HepG2 (cell line): Measurements from ENCODE around the gene CLPTM1. TPM values are rescaled to one million over a fixed set of nuclear protein-coding genes. Genes with fewer than 3 reads are reported as not detected.

Experiments
- AHR ChIP-seq: IDR thresholded peaks from 2 replicates; pipeline ENCODE4 v1.6.1; 2018; ENCODE audit warnings: missing genetic modification reagents, missing compliant biosample characterization
- CCAR2 ChIP-seq: fragments of 200-400 bp; formaldehyde crosslinking; optimal IDR thresholded peaks from 2 replicates; pipeline ENCODE3; 2018; ENCODE audit warnings: low read depth, mild to moderate bottlenecking, low read length, moderate library complexity
- MLXIP ChIP-seq: sonication (generic); formaldehyde crosslinking; IDR thresholded peaks from 2 replicates; pipeline ENCODE4 v1.9.0; 2021; ENCODE audit warnings: missing genetic modification reagents, borderline replicate concordance
- NFRKB ChIP-seq: fragments of 450-650 bp; IDR thresholded peaks from 2 replicates; pipeline ENCODE4 v1.6.1; 2017
- POGZ ChIP-seq: sonication (generic); formaldehyde crosslinking; IDR thresholded peaks from 2 replicates; pipeline ENCODE4 v1.4.0; 2020; ENCODE audit warnings: mild to moderate bottlenecking, missing genetic modification reagents
- POLR2AphosphoS5 ChIP-seq: IDR thresholded peaks from 2 replicates; pipeline ENCODE4 v1.6.1; 2012; ENCODE audit warnings: low read depth, low read length
- RAD51 ChIP-seq: fragments of 450-650 bp; IDR thresholded peaks from 2 replicates; pipeline ENCODE4 v1.6.1; 2016; ENCODE audit warnings: borderline replicate concordance
- SIN3B ChIP-seq: fragments of 150-350 bp; IDR thresholded peaks from 2 replicates; pipeline ENCODE4 v1.6.1; 2014; ENCODE audit warnings: low read length
- SNAI1 ChIP-seq: sonication (generic); formaldehyde crosslinking; IDR thresholded peaks from 2 replicates; pipeline ENCODE4 v1.5.0; 2020; ENCODE audit warnings: mild to moderate bottlenecking, missing genetic modification reagents, borderline replicate concordance
- TCF7L2 ChIP-seq: IDR thresholded peaks from 2 replicates; pipeline ENCODE4 v1.6.1; 2011; ENCODE audit warnings: mild to moderate bottlenecking, low read depth, low read length, moderate library complexity
- TMF1 ChIP-seq: sonication (generic); formaldehyde crosslinking; IDR thresholded peaks from 2 replicates; pipeline ENCODE4 v1.8.1; 2022; ENCODE audit warnings: low read depth, missing genetic modification reagents
- TRAFD1 ChIP-seq: sonication (generic); formaldehyde crosslinking; IDR thresholded peaks from 2 replicates; pipeline ENCODE4 v1.5.1; 2020; ENCODE audit warnings: missing genetic modification reagents, mild to moderate bottlenecking, borderline replicate concordance
- ZBTB20 ChIP-seq: sonication (generic); formaldehyde crosslinking; IDR thresholded peaks from 2 replicates; pipeline ENCODE4 v1.8.1; 2023; ENCODE audit warnings: missing genetic modification reagents, low read depth, mild to moderate bottlenecking, borderline replicate concordance
- ZFP91 ChIP-seq: sonication (generic); formaldehyde crosslinking; IDR thresholded peaks from 2 replicates; pipeline ENCODE4 v1.9.0; 2022; ENCODE audit warnings: missing genetic modification reagents, mild to moderate bottlenecking, borderline replicate concordance
- ZNF235 ChIP-seq: sonication (generic); formaldehyde crosslinking; IDR thresholded peaks from 2 replicates; pipeline ENCODE4 v1.8.1; 2023; ENCODE audit warnings: mild to moderate bottlenecking, missing genetic modification reagents, borderline replicate concordance
- ZNF264 ChIP-seq: sonication (generic); formaldehyde crosslinking; IDR thresholded peaks from 2 replicates; pipeline ENCODE4 v1.4.0; 2020; ENCODE audit warnings: missing genetic modification reagents
- ZNF274 ChIP-seq: sonication (generic); formaldehyde crosslinking; IDR thresholded peaks from 2 replicates; pipeline ENCODE4 v1.5.1; 2020; ENCODE audit warnings: mild to moderate bottlenecking, missing genetic modification reagents
- ZNF660 ChIP-seq: sonication (generic); formaldehyde crosslinking; IDR thresholded peaks from 2 replicates; pipeline ENCODE4 v1.5.1; 2020; ENCODE audit warnings: mild to moderate bottlenecking, low read depth, missing genetic modification reagents, borderline replicate concordance
- ZNF7 ChIP-seq: IDR thresholded peaks from 2 replicates; pipeline ENCODE4 v1.6.1; 2016; ENCODE audit warnings: missing biosample characterization, missing genetic modification reagents
- ZNF704 ChIP-seq: sonication (generic); formaldehyde crosslinking; IDR thresholded peaks from 2 replicates; pipeline ENCODE4 v1.8.1; 2023; ENCODE audit warnings: mild to moderate bottlenecking, inconsistent platforms, moderate library complexity, missing genetic modification reagents, borderline replicate concordance
- ZNF768 ChIP-seq: sonication (generic); formaldehyde crosslinking; IDR thresholded peaks from 2 replicates; pipeline ENCODE4 v1.4.0; 2020; ENCODE audit warnings: missing genetic modification reagents
- ZNF83 ChIP-seq: sonication (generic); formaldehyde crosslinking; IDR thresholded peaks from 2 replicates; pipeline ENCODE4 v1.4.0; 2020; ENCODE audit warnings: missing genetic modification reagents, mild to moderate bottlenecking, borderline replicate concordance
- polyA plus RNA-seq, 8 experiments: library from polyadenylated mRNA; depleted of rRNA in 3 of 8; stranded (reverse) in 7 of 8; unstranded in 1 of 8; fragments of >200 nt; fragmentation: Illumina TruSeq in 4 of 8; extraction: Trizol in 4 of 8; gene quantifications; 2 replicates each; pipeline versions ENCODE4 v1.2.1 to v1.2.3, GENCODE V29; 2011 to 2016; ENCODE audit warnings: low read depth in 4 of 8, missing spikeins in 1 of 8, mixed read lengths in 1 of 8; ENCODE audit not compliant: insufficient read depth in 1 of 8
- total RNA-seq, 5 experiments: library from RNA; depleted of rRNA; stranded (reverse); fragments of >200 nt; fragmentation: Illumina TruSeq; extraction: Trizol; gene quantifications; 2 replicates each; pipeline ENCODE4 v1.2.3, GENCODE V29; 2016; ENCODE audit warnings: low read depth in 1 of 5

Gene CLPTM1
- total and polyA plus RNA-seq, 2 of the 13 experiments (the other 11 are each of a cell fraction or from before 2014, with no cell fraction given), result 34.9 to 42.8 TPM

GRCh38 chr19:45038931-45039893 lies 84.0 kb downstream of the CLPTM1 start, which contains the start of gene CLASRP (continued):
- TF ChIP-seq MLXIP (CRISPR knock-in tag) (0 out of 2 replicates have a peak, but pooled peaks have one; percentile 43), RAD51 (no peak), NFRKB (no peak), ZNF274 (CRISPR knock-in tag) (peak; percentile 74; the same call in 1 of the 2 replicates), POLR2AphosphoS5 (peak; percentile 88), ZFP91 (CRISPR knock-in tag) (peak; percentile 83; the same call in 1 of the 2 replicates), ZNF264 (CRISPR knock-in tag) (peak; percentile 86), ZBTB20 (CRISPR knock-in tag) (no peak), SIN3B (no peak), ZNF704 (CRISPR knock-in tag) (no peak), CCAR2 (no peak), AHR (CRISPR knock-in tag) (no peak; the same call in 1 of the 2 replicates), ZNF7 (CRISPR knock-in tag) (no peak), TRAFD1 (no peak), SNAI1 (CRISPR knock-in tag) (peak; percentile 80; the same call in 1 of the 2 replicates), ZNF660 (no peak), TCF7L2 (no peak), ZNF768 (peak; percentile 62; the same call in 1 of the 2 replicates), ZNF235 (CRISPR knock-in tag) (no peak), ZNF83 (peak; percentile 59; the same call in 1 of the 2 replicates), TMF1 (CRISPR knock-in tag) (0 out of 2 replicates have a peak, but pooled peaks have one; percentile 74), POGZ (CRISPR knock-in tag) (peak; percentile 62; the same call in 1 of the 2 replicates)
